NCI-H510A treated with DMSO at 0.1 percent for 48 hours (cell line): ENCODE measurements around the gene HSPA1A.
A peak's percentile ranks its signal among the peaks of the same experiment; 100 is the strongest.
"Not testable (repeated sequence)": the region's sequence is repeated elsewhere in the genome, so short reads cannot be mapped to it uniquely, and the experiment has no call there.

Experiments
- DNase-seq: peaks from one replicate; lab custom pipeline; 2025; lab: John Stamatoyannopoulos, UW

The HSPA1A gene

GRCh38 chr6:31811645-31812044 is 3.7 kb upstream of the HSPA1A start:
- DNase-seq, result no peak

GRCh38 chr6:31813465-31813849 is 1.9 kb upstream of the HSPA1A start:
- DNase-seq, result no peak

- peak; percentile 99 for DNase-seq
These were observed 692 bp upstream of the HSPA1A start for GRCh38 chr6:31814677-31815024.

- DNase-seq, result not testable (repeated sequence)
These were observed 2.0 kb downstream of the HSPA1A start for GRCh38 chr6:31817133-31817928.

- not testable (repeated sequence) for DNase-seq
These were observed 2.7 kb downstream of the HSPA1A start for GRCh38 chr6:31817929-31818511.

GRCh38 chr6:31819871-31820299 is 4.5 kb downstream of the HSPA1A start:
- DNase-seq, result no peak

GRCh38 chr6:31820399-31820798 is 5.1 kb downstream of the HSPA1A start:
- DNase-seq, result not testable (repeated sequence)

- peak; percentile 85 for DNase-seq
These were observed 6.1 kb downstream of the HSPA1A start for GRCh38 chr6:31821301-31822035.

GRCh38 chr6:31822036-31822821 is 6.9 kb downstream of the HSPA1A start:
- DNase-seq, result peak; percentile 85

- not testable (repeated sequence) for DNase-seq
These were observed 8.4 kb downstream of the HSPA1A start for GRCh38 chr6:31823592-31824196.

GRCh38 chr6:31825553-31825952 is 10.2 kb downstream of the HSPA1A start:
- DNase-seq, result no peak

- no peak for DNase-seq
These were observed 11.5 kb downstream of the HSPA1A start for GRCh38 chr6:31826793-31827285.

- peak; percentile 100 for DNase-seq
These were observed 12.1 kb downstream of the HSPA1A start, which contains the start of gene HSPA1B for GRCh38 chr6:31827286-31828079. Gene HSPA1B (plus strand): TSS chr6:31827738. CDS start chr6:31827951, 213 bp downstream.

GRCh38 chr6:31829633-31830283 is 14.4 kb downstream of the HSPA1A start:
- DNase-seq, result peak; percentile 66

- no peak for DNase-seq
These were observed 15.6 kb downstream of the HSPA1A start for GRCh38 chr6:31830886-31831335.

GRCh38 chr6:31831350-31832215 is 16.2 kb downstream of the HSPA1A start:
- no peak for DNase-seq

- peak; percentile 99 for DNase-seq
These were observed 19.3 kb downstream of the HSPA1A start for GRCh38 chr6:31834367-31835250.

GRCh38 chr6:31836047-31836473 is 20.7 kb downstream of the HSPA1A start:
- DNase-seq, result peak; percentile 25
